DND-41 (cell line): ENCODE data around the gene WDR77.
A peak's percentile ranks its signal among the peaks of the same experiment; 100 is the strongest.

Experiments
- ATAC-seq: fragments of 200-7000 bp; cut with Tn5 transposase; 3 replicates; pipeline ENCODE4 v1.9.1; 2021; ENCODE audit warnings: low read depth; ENCODE audit not compliant: insufficient read depth
- DNase-seq: peaks from one replicate; pipeline ENCODE4 v3.0.0-alpha.2; 2020
- H2AFZ ChIP-seq: 2 replicates; pipeline ENCODE4 v1.6.0; 2012; ENCODE audit warnings: low read depth, low read length
- H3K27ac ChIP-seq: 2 replicates; pipeline ENCODE4 v1.5.1; 2012; ENCODE audit warnings: low read length, inconsistent platforms
- H3K27me3 ChIP-seq: fragments of 200-600 bp; sonication (generic); 2 replicates; pipeline ENCODE4 v1.6.0; 2012; ENCODE audit warnings: low read length, mild to moderate bottlenecking, inconsistent platforms; ENCODE audit not compliant: insufficient read depth, poor library complexity
- H3K36me3 ChIP-seq: 2 replicates; pipeline ENCODE4 v1.5.1; 2012; ENCODE audit warnings: low read length, inconsistent platforms; ENCODE audit not compliant: insufficient read depth
- H3K4me1 ChIP-seq: 2 replicates; pipeline ENCODE4 v1.5.1; 2012; ENCODE audit warnings: mild to moderate bottlenecking, low read length; ENCODE audit not compliant: insufficient read depth
- H3K4me2 ChIP-seq: 2 replicates; pipeline ENCODE4 v1.6.0; 2012; ENCODE audit warnings: mild to moderate bottlenecking, moderate library complexity, low read length, inconsistent platforms; ENCODE audit not compliant: insufficient read depth
- H3K4me3 ChIP-seq, 2 experiments: fragments of 200-600 bp in 1 of 2; shearing (Covaris generic) in 1 of 2; 2 replicates each; pipeline ENCODE4 v1.5.1; 2012 to 2016; ENCODE audit warnings: inconsistent platforms in 2 of 2, low read length in 2 of 2, mild to moderate bottlenecking in 2 of 2, low read depth in 1 of 2, moderate library complexity in 1 of 2
- H3K79me2 ChIP-seq: 2 replicates; pipeline ENCODE4 v1.6.0; 2012; ENCODE audit warnings: low read length, inconsistent platforms; ENCODE audit not compliant: insufficient read depth
- H3K9ac ChIP-seq: 2 replicates; pipeline ENCODE4 v1.6.0; 2012; ENCODE audit warnings: low read depth, mild to moderate bottlenecking, inconsistent platforms, low read length, moderate library complexity
- H3K9me3 ChIP-seq: 2 replicates; pipeline ENCODE4 v1.5.1; 2012; ENCODE audit warnings: low read length, moderate library complexity, mild to moderate bottlenecking, inconsistent platforms; ENCODE audit not compliant: insufficient read depth, severe bottlenecking
- H4K20me1 ChIP-seq: 2 replicates; pipeline ENCODE4 v1.6.0; 2012; ENCODE audit warnings: low read length; ENCODE audit not compliant: insufficient read depth
- CTCF ChIP-seq: IDR thresholded peaks from 2 replicates; pipeline ENCODE4 v1.5.1; 2012; ENCODE audit warnings: borderline replicate concordance, low read length, moderate library complexity, mild to moderate bottlenecking; ENCODE audit not compliant: poor library complexity, severe bottlenecking; ENCODE audit errors: extremely low read depth
- EZH2 ChIP-seq: IDR thresholded peaks from 3 replicates; pipeline ENCODE4 v1.6.1; 2012; ENCODE audit warnings: borderline replicate concordance, low read depth, mild to moderate bottlenecking, moderate library complexity, low read length, inconsistent platforms; ENCODE audit not compliant: severe bottlenecking

The WDR77 gene

GRCh38 chr1:111470596-111470995 is 21.5 kb upstream of the WDR77 start:
- H3K4me1 ChIP-seq = peaks cover 23% of the 10 kb centered on the region
- TF ChIP-seq CTCF = no peak
- no peak for TF ChIP-seq EZH2
- no peaks in the 10 kb centered on the region for H4K20me1 ChIP-seq
- no peaks in the 10 kb centered on the region for H3K79me2 ChIP-seq
- peak overlapping the region; percentile 71 for H2AFZ ChIP-seq
- peaks cover 32% of the 10 kb centered on the region; the same call in 1 of the 2 replicates for H3K36me3 ChIP-seq
- no peak for DNase-seq
- no peak; the same call in 2 of the 3 replicates for ATAC-seq
- H3K4me3 ChIP-seq = peak overlapping the region in 1 of 2 experiments; percentile 37; a peak in 2 of 4 replicates
- H3K27me3 ChIP-seq = no peaks in the 10 kb centered on the region
- peak overlapping the region; percentile 88 for H3K27ac ChIP-seq
- no peaks in the 10 kb centered on the region for H3K9me3 ChIP-seq
- H3K4me2 ChIP-seq = peak overlapping the region; percentile 56
- H3K9ac ChIP-seq = peak overlapping the region; percentile 31

GRCh38 chr1:111469539-111469938 is 20.5 kb upstream of the WDR77 start:
- H3K36me3 ChIP-seq = peaks cover 32% of the 10 kb centered on the region; the same call in 1 of the 2 replicates
- no peak overlapping the region for H3K4me3 ChIP-seq
- H4K20me1 ChIP-seq = no peaks in the 10 kb centered on the region
- ATAC-seq (no peak), DNase-seq (no peak)
- no peaks in the 10 kb centered on the region for H3K9me3 ChIP-seq
- H3K27me3 ChIP-seq = no peaks in the 10 kb centered on the region
- no peak overlapping the region for H3K4me2 ChIP-seq
- peaks cover 19% of the 10 kb centered on the region for H3K4me1 ChIP-seq
- no peak overlapping the region for H2AFZ ChIP-seq
- no peaks in the 10 kb centered on the region for H3K79me2 ChIP-seq
- TF ChIP-seq CTCF (no peak), EZH2 (no peak)
- H3K27ac ChIP-seq = no peak overlapping the region
- no peak overlapping the region for H3K9ac ChIP-seq

GRCh38 chr1:111468717-111469100 is 19.7 kb upstream of the WDR77 start:
- Histone ChIP-seq H3K36me3 (peaks cover 36% of the 10 kb centered on the region; the same call in 1 of the 2 replicates), H2AFZ (no peak overlapping the region), H4K20me1 (no peaks in the 10 kb centered on the region), H3K79me2 (no peaks in the 10 kb centered on the region), H3K4me3 (no peak overlapping the region), H3K27ac (no peak overlapping the region), H3K27me3 (no peaks in the 10 kb centered on the region), H3K9ac (no peak overlapping the region), H3K4me1 (peaks cover 19% of the 10 kb centered on the region), H3K9me3 (no peaks in the 10 kb centered on the region), H3K4me2 (no peak overlapping the region)
- no peak for TF ChIP-seq EZH2
- TF ChIP-seq CTCF = no peak
- ATAC-seq (no peak), DNase-seq (no peak)
